Panc1 (cell line): ENCODE data around the gene TAPBP. TPM values are rescaled to one million over a fixed set of nuclear protein-coding genes. Genes with fewer than 3 reads are reported as not detected.

ENCODE experiments used
- ATAC-seq: fragments of 200-7000 bp; cut with Tn5 transposase; 2 replicates; pipeline ENCODE4 v1.9.1; 2020; ENCODE audit warnings: mild to moderate bottlenecking, moderate library complexity
- BruUV-seq: library from RNA; stranded (reverse); fragments of 400-500 nt; replicated peaks from 2 replicates; lab custom pipeline; 2021; lab: Mats Ljungman, UMichigan
- CTCF ChIA-PET: fragments of 300-600 bp; sonication (Branson Sonifier 250); formaldehyde crosslinking; loops from one replicate; lab custom pipeline; 2022; ENCODE audit warnings: antibody characterized with exemption; lab: Charles Lee
- POLR2A ChIA-PET: fragments of 300-600 bp; sonication (Branson Sonifier 250); formaldehyde crosslinking; loops from one replicate; lab custom pipeline; 2022; ENCODE audit warnings: antibody characterized with exemption; lab: Charles Lee
- DNase-seq: peaks from one replicate; pipeline ENCODE4 v3.0.0-alpha.2; 2010; ENCODE audit warnings: low read depth, low spot score
- H3K27ac ChIP-seq: 2 replicates; pipeline ENCODE4 v1.5.1; 2011; ENCODE audit warnings: mild to moderate bottlenecking, low read length, inconsistent platforms
- H3K27me3 ChIP-seq: fragments of 200-500 bp; sonication (Bioruptor generic); 2 replicates; pipeline ENCODE4 v1.6.0; 2014; ENCODE audit warnings: low read length, inconsistent platforms; ENCODE audit not compliant: control insufficient read depth, insufficient read depth
- H3K36me3 ChIP-seq: fragments of 200-500 bp; sonication (Bioruptor generic); 2 replicates; pipeline ENCODE4 v1.5.1; 2014; ENCODE audit warnings: inconsistent platforms, mild to moderate bottlenecking, low read length, moderate library complexity; ENCODE audit not compliant: control insufficient read depth, insufficient read depth
- H3K4me1 ChIP-seq: 2 replicates; pipeline ENCODE4 v1.5.1; 2011; ENCODE audit warnings: inconsistent platforms, mild to moderate bottlenecking, low read length, moderate library complexity; ENCODE audit not compliant: control insufficient read depth, insufficient read depth
- H3K4me3 ChIP-seq, 2 experiments: 2 replicates each; pipeline ENCODE4 v1.5.1; 2011 to 2012; ENCODE audit warnings: low read depth in 2 of 2, low read length in 2 of 2, mild to moderate bottlenecking in 2 of 2, inconsistent platforms in 1 of 2, moderate library complexity in 1 of 2
- H3K9me3 ChIP-seq: fragments of 200-500 bp; sonication (Bioruptor generic); 2 replicates; pipeline ENCODE4 v1.5.1; 2014; ENCODE audit warnings: low read depth, mild to moderate bottlenecking, inconsistent platforms, low read length, moderate library complexity; ENCODE audit not compliant: control insufficient read depth, insufficient read depth
- CTCF ChIP-seq: fragments of 450-650 bp; IDR thresholded peaks from 2 replicates; pipeline ENCODE4 v1.5.1; 2017; ENCODE audit warnings: mild to moderate bottlenecking
- POLR2AphosphoS5 ChIP-seq: IDR thresholded peaks from 2 replicates; pipeline ENCODE4 v1.6.1; 2012; ENCODE audit warnings: mild to moderate bottlenecking, low read depth, low read length, moderate library complexity
- SIN3A ChIP-seq: IDR thresholded peaks from 2 replicates; pipeline ENCODE4 v1.6.1; 2012; ENCODE audit warnings: low read depth, mild to moderate bottlenecking, low read length, moderate library complexity, borderline replicate concordance; ENCODE audit not compliant: insufficient read depth
- TCF7L2 ChIP-seq: IDR thresholded peaks from 2 replicates; pipeline ENCODE4 v1.6.1; 2011; ENCODE audit warnings: mild to moderate bottlenecking, low read depth, low read length, inconsistent platforms
- in situ Hi-C: cut with HindIII; loops from 2 replicates; pipeline ENCODE4 v1.10.0; 2016; ENCODE audit warnings: low sequenced_read_pairs, low pct_unique_long_range_greater_than_20kb
- intact Hi-C: fragments of 100-400 bp; cut with micrococcal nuclease; formaldehyde crosslinking; loops from one replicate; pipeline ENCODE4 v1.10.0; 2022; ENCODE audit not compliant: unreplicated experiment
- total RNA-seq: library from RNA; stranded (reverse); gene quantifications from one replicate; pipeline ENCODE4 v1.2.1, GENCODE V29; 2021; ENCODE audit not compliant: unreplicated experiment
- TF ChIP-seq, protein P1 (sequence below), 2 experiments: IDR thresholded peaks; 2 replicates each; pipeline ENCODE4 v1.6.1; 2011 to 2012; ENCODE audit warnings: low read depth in 2 of 2, control low read depth in 1 of 2, low read length in 1 of 2, mild to moderate bottlenecking in 1 of 2, moderate library complexity in 1 of 2; ENCODE audit not compliant: insufficient read depth in 1 of 2

The TAPBP gene
- total RNA-seq, 1 experiment from 2014 or later = 246 TPM

DNA sequence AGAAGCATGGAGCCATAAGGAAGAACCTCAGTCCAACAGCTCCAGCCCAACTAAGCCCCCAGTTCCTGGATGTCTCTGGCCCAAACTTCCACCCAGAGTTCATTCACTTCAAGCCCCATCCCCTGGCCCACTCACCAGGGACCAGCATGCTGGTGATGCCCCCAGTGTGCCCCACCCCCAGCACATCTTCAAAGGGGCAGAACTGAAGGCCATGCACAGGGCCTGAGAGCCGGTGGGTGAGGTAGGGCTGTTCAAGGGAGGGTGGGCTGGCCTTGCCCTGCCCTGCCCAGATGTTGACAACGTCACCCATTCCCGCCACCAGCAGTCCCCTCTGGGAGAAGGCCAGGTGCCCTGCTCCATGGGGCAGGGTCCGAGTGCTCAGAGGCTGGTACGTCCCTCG is 33.3 kb downstream of the TAPBP start:
- Histone ChIP-seq H3K4me3 (no peak overlapping the region), H3K9me3 (no peaks in the 10 kb centered on the region), H3K36me3 (peaks cover 3% of the 10 kb centered on the region; the same call in 1 of the 2 replicates), H3K27me3 (no peaks in the 10 kb centered on the region), H3K27ac (peak overlapping the region; percentile 19; the same call in 1 of the 2 replicates), H3K4me1 (peaks cover 38% of the 10 kb centered on the region)
- in situ Hi-C loops = no loop called here
- TF ChIP-seq POLR2AphosphoS5 = no peak
- TF ChIP-seq CTCF = no peak
- no peak for TF ChIP-seq TCF7L2
- no peak for TF ChIP-seq SIN3A
- TF ChIP-seq, protein P1, sequence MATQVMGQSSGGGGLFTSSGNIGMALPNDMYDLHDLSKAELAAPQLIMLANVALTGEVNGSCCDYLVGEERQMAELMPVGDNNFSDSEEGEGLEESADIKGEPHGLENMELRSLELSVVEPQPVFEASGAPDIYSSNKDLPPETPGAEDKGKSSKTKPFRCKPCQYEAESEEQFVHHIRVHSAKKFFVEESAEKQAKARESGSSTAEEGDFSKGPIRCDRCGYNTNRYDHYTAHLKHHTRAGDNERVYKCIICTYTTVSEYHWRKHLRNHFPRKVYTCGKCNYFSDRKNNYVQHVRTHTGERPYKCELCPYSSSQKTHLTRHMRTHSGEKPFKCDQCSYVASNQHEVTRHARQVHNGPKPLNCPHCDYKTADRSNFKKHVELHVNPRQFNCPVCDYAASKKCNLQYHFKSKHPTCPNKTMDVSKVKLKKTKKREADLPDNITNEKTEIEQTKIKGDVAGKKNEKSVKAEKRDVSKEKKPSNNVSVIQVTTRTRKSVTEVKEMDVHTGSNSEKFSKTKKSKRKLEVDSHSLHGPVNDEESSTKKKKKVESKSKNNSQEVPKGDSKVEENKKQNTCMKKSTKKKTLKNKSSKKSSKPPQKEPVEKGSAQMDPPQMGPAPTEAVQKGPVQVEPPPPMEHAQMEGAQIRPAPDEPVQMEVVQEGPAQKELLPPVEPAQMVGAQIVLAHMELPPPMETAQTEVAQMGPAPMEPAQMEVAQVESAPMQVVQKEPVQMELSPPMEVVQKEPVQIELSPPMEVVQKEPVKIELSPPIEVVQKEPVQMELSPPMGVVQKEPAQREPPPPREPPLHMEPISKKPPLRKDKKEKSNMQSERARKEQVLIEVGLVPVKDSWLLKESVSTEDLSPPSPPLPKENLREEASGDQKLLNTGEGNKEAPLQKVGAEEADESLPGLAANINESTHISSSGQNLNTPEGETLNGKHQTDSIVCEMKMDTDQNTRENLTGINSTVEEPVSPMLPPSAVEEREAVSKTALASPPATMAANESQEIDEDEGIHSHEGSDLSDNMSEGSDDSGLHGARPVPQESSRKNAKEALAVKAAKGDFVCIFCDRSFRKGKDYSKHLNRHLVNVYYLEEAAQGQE (IDR thresholded peaks at IDR 0.05; ENCODE audit: insufficient read depth in 1 of 2, low read depth in 2 of 2, low read length in 1 of 2) = no peak
- POLR2A ChIA-PET = interaction anchor here (0.6 to 0.9 kb wide), 3 partner anchors 9 to 145 kb away, joined by 3 to 4 read pairs (median 3); no protein-coding TSS in a partner anchor
- BruUV-seq = no TSS peak
- intact Hi-C loops = no loop called here
- no peak for ATAC-seq
- DNase-seq = no peak
- CTCF ChIA-PET = no interaction called here

DNA sequence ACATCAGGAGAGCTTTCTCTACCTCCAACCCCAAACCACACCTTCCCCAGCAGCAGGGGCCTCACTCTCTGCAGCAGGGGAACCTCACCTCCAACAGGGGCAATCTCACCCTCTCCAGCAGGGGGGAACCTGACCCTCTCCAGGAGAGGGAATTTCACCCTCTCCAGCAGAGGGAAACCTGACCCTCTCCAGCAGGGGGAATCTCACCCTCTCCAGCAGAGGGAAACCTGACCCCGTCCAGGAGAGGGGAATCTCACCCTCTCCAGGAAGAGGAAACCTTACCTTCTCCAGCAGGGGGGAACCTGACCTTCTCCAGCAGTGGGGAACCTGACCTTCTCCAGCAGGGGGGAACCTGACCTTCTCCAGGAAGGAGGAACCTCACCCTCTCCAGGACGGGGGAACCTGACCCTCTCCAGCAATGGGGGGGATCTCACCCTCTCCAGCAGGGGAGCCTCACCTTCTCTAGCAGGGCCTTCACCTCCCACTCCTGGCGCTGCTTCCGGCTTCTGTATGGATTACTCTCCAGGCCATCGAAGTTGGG is 33.8 kb downstream of the TAPBP start:
- Histone ChIP-seq H3K9me3 (no peaks in the 10 kb centered on the region), H3K4me3 (no peak overlapping the region), H3K36me3 (peaks cover 4% of the 10 kb centered on the region; the same call in 1 of the 2 replicates), H3K4me1 (peaks cover 43% of the 10 kb centered on the region), H3K27me3 (no peaks in the 10 kb centered on the region), H3K27ac (peak overlapping the region; percentile 19)
- in situ Hi-C loops = no loop called here
- peak; percentile 57 for ATAC-seq
- CTCF ChIA-PET = no interaction called here
- TF ChIP-seq TCF7L2 = no peak
- TF ChIP-seq CTCF = peak; percentile 88
- TF ChIP-seq, protein P1 (IDR thresholded peaks at IDR 0.05; ENCODE audit: insufficient read depth in 1 of 2, low read depth in 2 of 2, low read length in 1 of 2) = no peak
- no peak for TF ChIP-seq POLR2AphosphoS5
- BruUV-seq = no TSS peak
- intact Hi-C loops = no loop called here
- no peak for DNase-seq
- POLR2A ChIA-PET = interaction anchor here (0.9 kb wide), 1 partner anchor 10 kb away, joined by 3 read pairs; no protein-coding TSS in a partner anchor
